Fibroblast of skin of left quadriceps (primary cell): ENCODE measurements around the gene TENM4.
A peak's percentile ranks its signal among the peaks of the same experiment; 100 is the strongest.

Experiments used
- DNase-seq, 2 experiments: peaks; one replicate each; pipeline ENCODE4 v3.0.0-alpha.2; 2013; ENCODE audit warnings: low read depth in 2 of 2

Gene TENM4

GRCh38 chr11:79179087-79179486 is 261.7 kb downstream of the TENM4 start:
- peak in 1 of 2 experiments; percentile 23 for DNase-seq

GRCh38 chr11:79174045-79175008 is 266.5 kb downstream of the TENM4 start:
- DNase-seq = no peak

- DNase-seq = peak; percentile 51 to 55
Measured at GRCh38 chr11:79173615-79174014, 267.2 kb downstream of the TENM4 start.

GRCh38 chr11:79170321-79170720 is 270.5 kb downstream of the TENM4 start:
- DNase-seq = no peak

GRCh38 chr11:79168530-79169110 is 272.2 kb downstream of the TENM4 start:
- DNase-seq = no peak

GRCh38 chr11:79167510-79168188 is 273.2 kb downstream of the TENM4 start:
- no peak for DNase-seq

- DNase-seq = no peak
Measured at GRCh38 chr11:79165908-79166307, 274.9 kb downstream of the TENM4 start.

- no peak for DNase-seq
Measured at GRCh38 chr11:79160791-79161403, 279.9 kb downstream of the TENM4 start.

GRCh38 chr11:79159657-79160450 is 281.0 kb downstream of the TENM4 start:
- DNase-seq = no peak

- no peak for DNase-seq
Measured at GRCh38 chr11:79157738-79158137, 283.1 kb downstream of the TENM4 start.

GRCh38 chr11:79156031-79156430 is 284.8 kb downstream of the TENM4 start:
- DNase-seq = no peak

GRCh38 chr11:79155237-79155636 is 285.6 kb downstream of the TENM4 start:
- no peak for DNase-seq

GRCh38 chr11:79152511-79152910 is 288.3 kb downstream of the TENM4 start:
- DNase-seq = no peak

GRCh38 chr11:79151396-79151795 is 289.4 kb downstream of the TENM4 start:
- DNase-seq = no peak

GRCh38 chr11:79150966-79151365 is 289.9 kb downstream of the TENM4 start:
- peak; percentile 8 to 11 for DNase-seq

GRCh38 chr11:79150320-79150719 is 290.5 kb downstream of the TENM4 start:
- no peak for DNase-seq

- DNase-seq = no peak
Measured at GRCh38 chr11:79147731-79148130, 293.1 kb downstream of the TENM4 start.

- DNase-seq = no peak
Measured at GRCh38 chr11:79147011-79147410, 293.8 kb downstream of the TENM4 start.

GRCh38 chr11:79139900-79140299 is 300.9 kb downstream of the TENM4 start:
- no peak for DNase-seq

- no peak for DNase-seq
Measured at GRCh38 chr11:79129702-79130101, 311.1 kb downstream of the TENM4 start.

GRCh38 chr11:79128291-79128690 is 312.5 kb downstream of the TENM4 start:
- DNase-seq = no peak
